Measurements from ENCODE around the gene ENTREP1.

ENTREP1 gene

DNA sequence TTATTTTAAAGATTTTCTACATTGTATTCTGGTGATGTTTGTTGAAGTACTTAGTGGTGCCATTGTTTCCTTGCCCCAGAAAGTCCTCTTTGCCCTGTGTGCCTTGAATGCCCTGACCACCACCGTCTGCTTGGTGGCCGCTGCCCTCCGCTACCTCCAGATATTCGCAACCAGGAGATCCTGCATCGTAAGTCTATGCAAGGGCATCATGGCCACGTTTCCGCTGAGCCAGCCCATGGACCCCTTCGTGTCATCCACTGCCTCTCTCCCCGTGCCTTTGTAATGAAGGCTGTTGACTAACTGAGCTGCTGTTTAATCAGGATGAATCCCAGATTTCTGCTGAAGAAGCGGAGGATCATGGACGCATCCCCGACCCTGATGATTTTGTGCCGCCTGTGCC is 52.3 kb downstream of the ENTREP1 start:
- no peaks in the 10 kb centered on the region for H3K4me1 Mint-ChIP-seq (ENCODE audit: low read depth)
- H3K4me3 Mint-ChIP-seq = no peak overlapping the region
- H3K27ac Mint-ChIP-seq = no peak overlapping the region
- H3K36me3 Mint-ChIP-seq (ENCODE audit: low read depth) = no peaks in the 10 kb centered on the region
- H3K9me3 Mint-ChIP-seq = no peaks in the 10 kb centered on the region
- H3K27me3 Mint-ChIP-seq = no peaks in the 10 kb centered on the region

DNA sequence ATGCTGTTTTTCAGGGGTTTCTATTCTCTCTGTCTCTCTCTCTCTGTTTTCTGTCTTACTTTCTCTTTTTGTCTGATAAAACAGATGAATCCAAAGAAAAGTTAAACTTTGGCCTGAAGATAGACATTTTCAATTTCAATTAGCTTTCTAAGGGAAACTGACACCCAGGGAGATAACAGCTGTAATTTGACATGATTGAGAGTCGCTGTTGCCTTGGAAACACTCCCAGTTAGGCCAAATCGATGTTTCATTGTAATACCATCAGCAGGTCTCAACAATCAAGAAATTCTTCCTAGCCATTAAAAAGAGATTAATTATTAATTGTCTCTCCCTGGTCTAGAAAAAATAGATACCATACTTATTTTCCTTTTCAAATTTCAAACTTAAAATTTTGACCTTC is 53.0 kb downstream of the ENTREP1 start:
- no peaks in the 10 kb centered on the region for H3K4me1 Mint-ChIP-seq (ENCODE audit: low read depth)
- no peaks in the 10 kb centered on the region for H3K9me3 Mint-ChIP-seq
- H3K27ac Mint-ChIP-seq = no peak overlapping the region
- H3K4me3 Mint-ChIP-seq = no peak overlapping the region
- no peaks in the 10 kb centered on the region for H3K27me3 Mint-ChIP-seq
- no peaks in the 10 kb centered on the region for H3K36me3 Mint-ChIP-seq (ENCODE audit: low read depth)

DNA sequence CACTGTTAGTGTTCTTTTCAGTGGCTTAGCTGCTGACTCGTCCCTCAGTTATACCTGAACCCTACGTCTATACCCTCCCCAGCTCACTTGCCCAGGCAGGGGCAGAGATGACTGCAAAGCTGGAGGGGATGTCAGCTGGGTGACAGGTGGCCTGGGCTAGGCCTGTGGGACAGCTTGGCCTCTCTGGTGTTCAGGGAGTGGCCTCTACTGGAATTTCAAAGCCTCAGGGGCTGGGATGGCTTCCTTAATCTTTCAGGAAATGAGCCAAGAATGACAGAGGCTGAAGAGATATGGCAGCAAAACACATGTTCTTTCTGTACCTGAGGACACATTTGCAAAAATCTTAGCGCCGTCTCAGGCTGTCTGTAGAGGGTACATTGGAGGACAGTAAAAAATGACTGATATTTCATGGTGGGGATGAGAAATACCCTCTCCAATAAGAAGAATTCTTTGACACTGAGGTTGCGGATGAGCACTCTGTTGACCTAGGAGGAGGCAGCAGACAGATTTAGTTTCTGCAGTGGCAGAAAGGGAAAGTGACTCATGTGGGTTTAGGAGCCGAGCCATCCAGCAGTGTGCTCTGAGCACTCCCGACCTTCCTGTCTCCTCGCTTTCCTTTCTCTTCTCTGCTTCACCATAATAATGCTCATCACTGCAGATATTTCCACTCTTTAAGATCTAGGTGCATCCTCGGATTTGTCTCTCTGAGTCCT is 54.4 kb downstream of the ENTREP1 start:
- no peak overlapping the region for H3K27ac Mint-ChIP-seq
- no peak overlapping the region for H3K4me3 Mint-ChIP-seq
- no peaks in the 10 kb centered on the region for H3K36me3 Mint-ChIP-seq (ENCODE audit: low read depth)
- H3K9me3 Mint-ChIP-seq = no peaks in the 10 kb centered on the region
- H3K4me1 Mint-ChIP-seq (ENCODE audit: low read depth) = no peaks in the 10 kb centered on the region
- H3K27me3 Mint-ChIP-seq = peaks cover 3% of the 10 kb centered on the region

DNA sequence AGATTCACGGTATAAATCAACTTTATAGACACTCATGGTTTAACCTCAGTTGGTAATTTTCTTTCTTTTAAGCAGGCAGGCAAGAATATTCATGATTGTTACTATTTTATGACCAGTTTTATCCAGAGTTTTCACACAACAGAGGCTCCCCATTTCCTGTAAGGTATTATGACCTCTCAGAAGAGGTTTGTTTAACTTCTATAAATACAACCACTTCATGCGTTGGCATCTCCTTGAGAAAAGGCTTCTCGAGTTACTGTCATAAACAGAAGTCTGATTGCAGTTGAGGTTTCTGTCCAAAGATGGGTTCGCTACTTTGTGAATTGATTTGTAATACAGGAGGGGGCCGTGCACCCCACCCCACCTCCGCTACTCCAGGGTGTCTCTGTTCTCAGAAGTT is 55.3 kb downstream of the ENTREP1 start:
- Mint-ChIP-seq H3K36me3 (ENCODE audit: low read depth) (no peaks in the 10 kb centered on the region), H3K9me3 (no peaks in the 10 kb centered on the region), H3K27me3 (peaks cover 6% of the 10 kb centered on the region), H3K27ac (no peak overlapping the region), H3K4me1 (ENCODE audit: low read depth) (no peaks in the 10 kb centered on the region), H3K4me3 (no peak overlapping the region)

DNA sequence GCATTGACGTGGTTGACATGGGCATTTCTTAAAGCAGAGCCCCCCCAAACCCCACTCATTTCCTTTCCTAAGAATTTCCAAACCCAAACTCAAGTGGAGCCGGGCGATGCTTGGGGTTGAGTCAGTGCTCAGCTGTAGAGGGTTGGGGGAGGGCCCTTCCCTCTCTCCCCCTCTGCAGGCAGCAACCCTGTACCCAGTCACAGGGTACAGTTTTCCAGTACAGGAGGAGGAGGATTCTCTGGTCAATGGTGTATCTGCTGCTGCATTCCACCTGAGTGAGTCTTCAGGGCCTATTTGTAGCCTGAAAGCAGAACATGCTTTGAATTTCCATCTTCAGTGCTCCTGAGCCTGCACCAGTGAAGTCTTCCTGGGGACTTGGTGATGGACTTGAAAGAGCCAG is 55.8 kb downstream of the ENTREP1 start:
- peaks cover 9% of the 10 kb centered on the region for H3K27me3 Mint-ChIP-seq
- H3K27ac Mint-ChIP-seq = no peak overlapping the region
- H3K36me3 Mint-ChIP-seq (ENCODE audit: low read depth) = no peaks in the 10 kb centered on the region
- H3K4me1 Mint-ChIP-seq (ENCODE audit: low read depth) = no peaks in the 10 kb centered on the region
- no peaks in the 10 kb centered on the region for H3K9me3 Mint-ChIP-seq
- H3K4me3 Mint-ChIP-seq = no peak overlapping the region

DNA sequence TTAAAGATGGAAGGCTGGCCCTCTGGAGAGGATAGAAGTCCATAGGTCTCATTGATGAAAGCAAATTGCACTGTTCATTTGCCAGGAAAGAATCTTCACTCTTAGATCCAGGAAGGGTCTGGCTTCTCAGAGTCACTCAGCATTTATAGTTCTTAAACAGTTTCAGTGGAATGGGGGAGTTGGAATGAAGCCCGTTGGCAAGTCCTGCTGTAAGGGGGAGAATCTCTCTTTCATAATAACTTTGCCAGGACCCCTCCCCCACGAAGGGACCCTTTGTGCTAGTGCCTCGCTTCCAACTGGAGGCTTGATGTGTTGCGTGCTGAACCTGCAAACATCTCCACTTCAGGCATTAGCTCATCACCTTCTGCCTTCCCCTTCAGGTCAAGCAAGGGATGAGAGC is 57.1 kb downstream of the ENTREP1 start:
- Mint-ChIP-seq H3K36me3 (ENCODE audit: low read depth) (no peaks in the 10 kb centered on the region), H3K9me3 (no peaks in the 10 kb centered on the region), H3K27me3 (peaks cover 15% of the 10 kb centered on the region), H3K4me3 (no peak overlapping the region), H3K27ac (no peak overlapping the region), H3K4me1 (ENCODE audit: low read depth) (no peaks in the 10 kb centered on the region)

DNA sequence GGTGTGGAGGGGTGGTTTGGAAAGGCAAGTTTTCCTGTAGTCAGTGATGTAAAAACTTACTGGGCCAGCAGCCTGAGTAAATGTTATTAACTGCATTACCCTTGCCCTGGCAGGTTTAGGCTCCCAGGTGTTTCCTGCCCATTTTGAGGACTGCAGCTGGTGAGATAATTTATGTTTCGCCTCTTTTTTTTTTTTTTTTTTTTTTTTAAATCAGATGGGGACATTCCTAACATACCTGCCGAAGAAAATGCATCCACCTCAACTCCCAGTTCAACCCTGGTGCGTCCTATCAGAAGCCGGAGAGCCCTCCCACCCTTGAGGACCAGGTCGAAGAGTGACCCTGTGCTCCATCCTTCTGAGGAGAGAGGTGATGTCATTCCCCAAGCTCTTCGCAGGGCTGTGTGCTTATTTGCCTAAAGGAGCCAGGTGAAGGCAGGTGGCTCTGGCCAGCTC is 60.6 kb downstream of the ENTREP1 start:
- Mint-ChIP-seq H3K27me3 (peaks cover 22% of the 10 kb centered on the region), H3K9me3 (no peaks in the 10 kb centered on the region), H3K4me1 (ENCODE audit: low read depth) (no peaks in the 10 kb centered on the region), H3K27ac (no peak overlapping the region), H3K4me3 (no peak overlapping the region), H3K36me3 (ENCODE audit: low read depth) (no peaks in the 10 kb centered on the region)

DNA sequence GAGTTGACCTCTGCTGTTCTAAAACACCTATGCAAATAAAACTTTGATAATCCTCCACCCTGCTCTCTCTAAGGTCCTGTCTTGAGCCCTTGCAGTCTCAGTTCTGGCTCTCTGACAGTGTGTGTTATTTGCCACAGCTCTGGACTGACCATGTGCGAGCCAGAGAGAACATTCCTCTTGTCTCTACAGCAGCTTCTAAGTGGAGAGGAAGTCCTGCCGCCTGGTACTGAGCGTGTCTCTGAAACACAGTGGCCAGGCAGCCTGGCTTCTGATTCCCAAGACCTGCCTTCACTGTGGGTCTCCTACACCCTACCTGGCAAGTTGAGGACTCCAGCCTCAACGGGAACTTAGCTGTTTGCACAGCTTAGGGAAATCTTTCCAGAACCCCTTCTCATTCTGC is 61.6 kb downstream of the ENTREP1 start:
- Mint-ChIP-seq H3K36me3 (ENCODE audit: low read depth) (no peaks in the 10 kb centered on the region), H3K27ac (no peak overlapping the region), H3K4me3 (no peak overlapping the region), H3K4me1 (ENCODE audit: low read depth) (no peaks in the 10 kb centered on the region), H3K9me3 (no peaks in the 10 kb centered on the region), H3K27me3 (peaks cover 22% of the 10 kb centered on the region)

DNA sequence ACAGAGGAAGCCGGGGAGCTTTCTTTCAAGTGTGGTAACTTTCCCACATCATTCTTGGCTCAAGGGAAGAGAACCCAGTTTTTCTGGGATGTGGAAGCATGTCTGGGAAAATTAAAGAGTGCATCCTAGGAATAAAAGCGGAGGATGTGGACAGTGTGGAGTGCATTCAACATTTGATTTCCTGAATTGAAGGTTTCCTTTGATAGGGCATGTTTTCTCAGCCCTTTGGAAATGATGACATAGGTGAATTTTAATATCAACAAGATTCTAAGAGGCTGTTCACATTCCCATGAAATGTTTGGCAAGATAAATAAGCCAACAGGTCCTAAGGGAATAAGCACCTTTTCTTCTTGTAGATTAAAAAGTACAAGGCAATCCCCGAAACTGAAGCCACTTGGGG is 63.6 kb downstream of the ENTREP1 start:
- H3K9me3 Mint-ChIP-seq = no peaks in the 10 kb centered on the region
- no peaks in the 10 kb centered on the region for H3K4me1 Mint-ChIP-seq (ENCODE audit: low read depth)
- H3K4me3 Mint-ChIP-seq = no peak overlapping the region
- no peak overlapping the region for H3K27ac Mint-ChIP-seq
- no peaks in the 10 kb centered on the region for H3K36me3 Mint-ChIP-seq (ENCODE audit: low read depth)
- peaks cover 22% of the 10 kb centered on the region for H3K27me3 Mint-ChIP-seq

DNA sequence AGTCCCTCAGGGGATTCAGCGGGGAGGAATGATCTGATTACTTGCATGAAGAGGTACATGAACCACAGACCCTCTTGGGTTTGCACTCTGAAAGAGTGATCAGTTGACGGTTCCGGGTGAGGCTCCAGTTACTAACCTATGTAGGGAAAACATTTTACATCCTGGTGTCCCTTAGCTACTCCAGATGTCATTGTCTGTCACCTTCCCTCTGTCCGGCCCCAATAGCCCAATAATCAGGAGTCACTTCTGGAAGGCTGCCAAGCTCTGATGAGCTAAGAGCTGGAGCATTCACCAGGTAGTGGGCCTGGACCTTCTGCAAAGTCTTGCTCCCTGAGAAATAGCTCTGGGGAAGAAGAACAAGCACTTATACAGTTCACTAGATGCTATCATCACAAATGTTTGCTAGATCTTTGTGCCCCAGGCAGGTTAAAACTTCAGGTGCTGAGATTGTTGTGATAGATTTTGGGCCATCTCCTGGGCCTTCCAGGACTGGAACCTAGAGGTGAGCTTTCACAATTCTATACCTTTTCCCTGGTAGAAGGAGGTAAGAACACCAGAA is 64.5 kb downstream of the ENTREP1 start:
- Mint-ChIP-seq H3K4me1 (ENCODE audit: low read depth) (no peaks in the 10 kb centered on the region), H3K27me3 (peaks cover 22% of the 10 kb centered on the region), H3K4me3 (no peak overlapping the region), H3K36me3 (ENCODE audit: low read depth) (no peaks in the 10 kb centered on the region), H3K27ac (no peak overlapping the region), H3K9me3 (no peaks in the 10 kb centered on the region)

DNA sequence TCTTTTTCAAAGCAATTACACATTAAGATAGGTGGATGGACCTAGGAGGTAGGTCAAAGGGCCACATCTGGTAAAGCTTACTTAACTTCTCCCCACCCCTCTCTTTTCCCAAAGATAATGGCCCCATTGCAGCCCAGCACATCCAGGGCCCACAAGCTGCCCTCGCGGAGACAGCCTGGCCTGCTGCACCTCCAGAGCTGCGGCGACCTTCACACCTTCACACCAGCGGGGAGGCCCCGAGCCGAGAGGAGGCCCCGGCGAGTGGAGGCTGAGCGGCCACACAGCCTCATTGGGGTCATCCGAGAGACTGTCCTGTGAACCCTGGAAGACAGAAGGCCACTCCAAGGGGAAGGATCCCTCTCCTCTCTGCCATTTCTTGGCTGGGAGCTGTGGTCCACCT is 66.5 kb downstream of the ENTREP1 start:
- Mint-ChIP-seq H3K27me3 (peaks cover 14% of the 10 kb centered on the region), H3K9me3 (no peaks in the 10 kb centered on the region), H3K27ac (no peak overlapping the region), H3K4me1 (ENCODE audit: low read depth) (no peaks in the 10 kb centered on the region), H3K4me3 (no peak overlapping the region), H3K36me3 (ENCODE audit: low read depth) (no peaks in the 10 kb centered on the region)

DNA sequence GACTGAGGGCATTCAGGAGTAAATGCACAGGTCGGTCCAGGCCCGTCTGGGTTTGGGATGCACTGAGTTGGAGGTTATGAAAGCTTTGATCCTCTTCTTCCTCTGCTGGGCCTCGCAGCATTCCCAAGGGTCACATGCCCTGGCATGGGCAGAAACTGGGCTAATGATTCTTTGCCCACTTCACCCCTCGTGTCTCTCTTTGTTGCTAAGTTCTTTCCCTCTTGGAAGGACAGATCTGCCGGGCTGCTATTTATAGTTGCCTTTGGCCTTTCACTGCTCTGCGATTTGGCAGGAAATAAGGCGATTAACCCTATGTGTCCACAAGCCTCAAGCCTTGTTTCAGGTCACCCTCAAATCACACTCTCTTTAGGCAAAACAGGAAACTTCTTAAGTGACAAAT is 66.9 kb downstream of the ENTREP1 start:
- Mint-ChIP-seq H3K9me3 (no peaks in the 10 kb centered on the region), H3K27ac (no peak overlapping the region), H3K4me3 (no peak overlapping the region), H3K36me3 (ENCODE audit: low read depth) (no peaks in the 10 kb centered on the region), H3K4me1 (ENCODE audit: low read depth) (no peaks in the 10 kb centered on the region), H3K27me3 (peaks cover 11% of the 10 kb centered on the region)

DNA sequence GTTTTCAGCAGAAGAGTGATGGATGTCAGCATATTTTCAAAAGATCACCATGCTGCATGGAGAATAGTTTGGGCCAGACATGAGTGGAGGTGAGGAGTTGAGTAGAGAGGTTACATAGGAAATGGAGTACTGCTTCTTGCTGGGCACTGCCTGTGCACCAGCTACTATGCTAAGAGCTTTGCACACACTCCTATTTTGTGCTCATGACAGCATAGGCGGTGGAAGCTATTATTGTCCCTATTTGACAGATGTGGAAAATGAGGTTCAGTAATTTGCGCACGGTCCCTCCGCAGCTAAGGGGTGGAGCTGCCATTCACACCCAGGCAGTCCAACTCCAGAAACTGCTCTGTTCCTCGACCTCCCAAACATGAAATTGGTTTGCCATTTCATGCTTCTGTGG is 67.8 kb downstream of the ENTREP1 start:
- Mint-ChIP-seq H3K9me3 (no peaks in the 10 kb centered on the region), H3K27me3 (peaks cover 4% of the 10 kb centered on the region), H3K4me1 (ENCODE audit: low read depth) (no peaks in the 10 kb centered on the region), H3K27ac (no peak overlapping the region), H3K36me3 (ENCODE audit: low read depth) (no peaks in the 10 kb centered on the region), H3K4me3 (no peak overlapping the region)

DNA sequence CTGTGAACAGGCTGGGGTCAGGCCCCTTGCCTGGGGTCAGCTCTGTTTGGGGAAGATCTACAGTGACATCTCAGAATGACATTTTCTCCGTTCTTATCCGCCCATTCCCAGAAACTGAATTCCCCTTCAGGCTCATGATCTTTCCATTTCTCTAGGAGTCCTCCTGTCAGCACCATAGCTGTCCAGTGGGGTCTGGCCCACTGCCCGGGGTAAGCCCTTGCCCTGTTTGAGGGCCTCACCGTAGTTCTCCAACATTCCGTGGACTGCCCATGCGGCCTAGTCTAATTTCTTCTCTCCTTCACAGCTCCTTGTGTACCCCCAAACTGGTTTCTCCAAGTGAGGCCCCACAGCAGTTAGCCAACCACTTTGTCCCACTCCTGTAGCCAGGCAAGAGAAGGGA is 68.4 kb downstream of the ENTREP1 start:
- H3K27ac Mint-ChIP-seq = no peak overlapping the region
- no peaks in the 10 kb centered on the region for H3K9me3 Mint-ChIP-seq
- H3K27me3 Mint-ChIP-seq = peaks cover 4% of the 10 kb centered on the region
- H3K4me1 Mint-ChIP-seq (ENCODE audit: low read depth) = no peaks in the 10 kb centered on the region
- H3K36me3 Mint-ChIP-seq (ENCODE audit: low read depth) = no peaks in the 10 kb centered on the region
- H3K4me3 Mint-ChIP-seq = no peak overlapping the region

DNA sequence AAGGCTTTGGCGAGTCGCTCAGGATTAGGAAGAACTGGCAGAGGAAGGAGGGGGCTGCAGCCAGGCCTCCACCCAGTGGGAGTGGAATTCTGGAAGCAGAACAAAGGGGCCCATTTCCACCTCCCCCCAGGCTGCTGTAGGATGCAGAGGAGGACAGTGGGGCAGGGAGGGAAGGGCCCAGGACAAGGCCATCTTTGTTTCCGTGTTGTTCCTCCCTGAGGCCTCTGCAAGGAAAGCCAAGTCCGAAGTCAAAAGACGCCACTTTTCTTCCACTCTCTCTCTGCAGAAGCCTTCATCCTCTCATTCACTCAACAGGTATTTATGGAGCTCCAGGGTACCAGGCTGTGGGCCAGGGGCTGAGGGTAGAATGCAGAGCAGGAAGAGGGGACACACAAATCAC is 70.7 kb downstream of the ENTREP1 start:
- no peaks in the 10 kb centered on the region for H3K9me3 Mint-ChIP-seq
- no peak overlapping the region for H3K4me3 Mint-ChIP-seq
- peaks cover 5% of the 10 kb centered on the region for H3K27me3 Mint-ChIP-seq
- no peaks in the 10 kb centered on the region for H3K36me3 Mint-ChIP-seq (ENCODE audit: low read depth)
- no peaks in the 10 kb centered on the region for H3K4me1 Mint-ChIP-seq (ENCODE audit: low read depth)
- H3K27ac Mint-ChIP-seq = no peak overlapping the region

DNA sequence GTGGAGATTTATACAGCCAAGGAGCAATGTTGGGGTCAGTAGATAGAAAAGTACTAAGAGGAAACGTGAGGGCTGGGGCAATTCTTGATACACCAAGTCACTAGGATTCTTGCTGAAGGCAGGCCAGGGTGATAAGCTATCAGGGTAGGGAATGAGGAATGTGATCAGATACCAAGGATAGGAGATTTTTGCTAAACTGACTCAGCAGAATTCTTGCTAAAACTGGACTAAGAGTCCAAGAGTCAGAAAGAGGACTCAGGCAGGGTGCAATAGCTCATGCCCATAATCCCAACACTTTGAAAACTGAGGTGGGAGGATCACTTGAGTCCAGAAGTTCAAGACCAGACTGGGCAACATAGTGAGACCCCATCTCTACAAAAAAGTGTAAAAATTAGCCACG is 71.7 kb downstream of the ENTREP1 start:
- Mint-ChIP-seq H3K4me1 (ENCODE audit: low read depth) (no peaks in the 10 kb centered on the region), H3K36me3 (ENCODE audit: low read depth) (no peaks in the 10 kb centered on the region), H3K4me3 (no peak overlapping the region), H3K9me3 (no peaks in the 10 kb centered on the region), H3K27ac (no peak overlapping the region), H3K27me3 (peaks cover 7% of the 10 kb centered on the region)

All from stimulated activated naive CD8-positive, alpha-beta T cell treated with anti-CD3 and anti-CD28 coated beads, Interleukin-15, Interleukin-2, amounts not matched to agents 100 ng/mL and 50 ng/mL, for 24 hours (primary cell).